ENCODE results near the gene NACC2. TPM values are rescaled to one million over a fixed set of nuclear protein-coding genes. Genes with fewer than 3 reads are reported as not detected.
A peak's percentile ranks its signal among the peaks of the same experiment; 100 is the strongest.

NACC2 gene
- total and polyA plus RNA-seq, 9 of the 15 experiments (the other 6 are each of a cell fraction or from before 2014, with no cell fraction given): 0.70 to 25.1 (median 5.6) TPM

DNA sequence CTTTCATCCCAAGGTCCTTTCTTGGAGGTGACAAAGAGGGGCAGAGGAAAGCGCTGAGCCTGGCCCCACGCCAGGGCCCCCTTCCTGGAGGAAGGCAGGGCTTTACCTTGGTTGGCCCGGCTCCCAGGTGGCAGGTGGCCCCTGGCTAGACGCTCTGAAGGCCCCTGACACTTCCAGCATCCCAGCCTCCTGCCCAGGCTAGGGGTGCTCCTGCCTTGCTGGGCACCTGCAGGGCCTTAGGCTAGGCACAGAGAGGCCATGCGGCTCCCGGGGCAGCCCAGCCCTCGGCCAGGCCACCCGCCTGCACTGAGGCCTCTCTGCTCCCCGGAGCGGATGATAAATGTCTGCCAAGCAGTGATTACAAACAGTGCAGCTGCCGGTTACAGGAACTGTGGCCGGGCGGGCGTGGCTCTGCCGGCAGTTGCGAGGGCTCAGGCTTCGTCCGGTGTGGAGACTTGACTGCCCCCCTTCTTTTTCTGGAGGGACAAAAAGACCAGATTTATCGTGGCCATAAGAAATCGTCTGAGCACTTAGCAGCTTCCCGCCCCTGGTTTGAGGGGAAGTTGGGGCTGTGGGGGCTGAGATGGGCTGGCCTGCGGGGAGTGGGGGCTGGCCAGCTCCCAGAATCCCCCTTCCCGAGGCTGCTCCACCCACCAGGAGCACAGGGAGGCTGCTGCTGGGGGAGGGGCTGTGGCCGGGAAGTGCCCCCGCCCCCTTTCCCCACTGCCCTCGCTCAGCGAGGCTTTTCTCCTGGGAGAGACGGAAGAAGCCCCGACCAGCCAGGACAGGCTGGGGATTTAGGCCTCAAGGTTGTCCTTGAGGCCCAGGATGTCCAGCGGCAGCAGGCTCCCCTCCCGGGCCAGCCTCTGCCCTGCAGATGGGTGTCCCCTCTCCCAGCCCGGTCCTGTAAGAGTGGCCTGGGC, 102.3 kb downstream of the NACC2 start (continued):
- TF ChIP-seq ZNF639 (CRISPR knock-in tag; conservative IDR thresholded peaks at IDR 0.05 in 1 of 2, IDR thresholded peaks at IDR 0.05 in 1 of 2) (peak in 1 of 2 experiments; percentile 80; a peak in 2 of 4 replicates), ATF1 (CRISPR knock-in tag; IDR thresholded peaks at IDR 0.05) (no peak), ATF1 (tag; IDR thresholded peaks at IDR 0.05) (peak; percentile 45), ZNF311 (CRISPR knock-in tag; IDR thresholded peaks at IDR 0.05) (no peak), ZNF217 (CRISPR knock-in tag; IDR thresholded peaks at IDR 0.05) (no peak), GABPB2 (CRISPR knock-in tag; conservative IDR thresholded peaks at IDR 0.05) (no peak), ZC3H8 (IDR thresholded peaks at IDR 0.05) (no peak), POLR2H (tag; IDR thresholded peaks at IDR 0.05; ENCODE audit: low read depth) (no peak), ZNF766 (CRISPR knock-in tag; conservative IDR thresholded peaks at IDR 0.05) (0 out of 2 replicates have a peak, but pooled peaks have one; percentile 31), FUS (optimal IDR thresholded peaks at IDR 0.05; ENCODE audit: low read depth, low read length) (no peak), SMARCA5 (IDR thresholded peaks at IDR 0.05) (peak; percentile 93), PYGO2 (tag; IDR thresholded peaks at IDR 0.05) (no peak), PRMT5 (CRISPR knock-in tag; IDR thresholded peaks at IDR 0.05) (no peak), KDM2B (CRISPR knock-in tag; IDR thresholded peaks at IDR 0.05) (0 out of 2 replicates have a peak, but pooled peaks have one; percentile 47), TCFL5 (CRISPR knock-in tag; conservative IDR thresholded peaks at IDR 0.05) (no peak), ZBTB7A (IDR thresholded peaks at IDR 0.05; ENCODE audit: borderline replicate concordance, control insufficient read depth, low read depth, low read length) (peak; percentile 64; the same call in 1 of the 2 replicates)
- TF ChIP-seq, protein P1, sequence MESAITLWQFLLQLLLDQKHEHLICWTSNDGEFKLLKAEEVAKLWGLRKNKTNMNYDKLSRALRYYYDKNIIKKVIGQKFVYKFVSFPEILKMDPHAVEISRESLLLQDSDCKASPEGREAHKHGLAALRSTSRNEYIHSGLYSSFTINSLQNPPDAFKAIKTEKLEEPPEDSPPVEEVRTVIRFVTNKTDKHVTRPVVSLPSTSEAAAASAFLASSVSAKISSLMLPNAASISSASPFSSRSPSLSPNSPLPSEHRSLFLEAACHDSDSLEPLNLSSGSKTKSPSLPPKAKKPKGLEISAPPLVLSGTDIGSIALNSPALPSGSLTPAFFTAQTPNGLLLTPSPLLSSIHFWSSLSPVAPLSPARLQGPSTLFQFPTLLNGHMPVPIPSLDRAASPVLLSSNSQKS (CRISPR knock-in tag; IDR thresholded peaks at IDR 0.05): no peak
- TF ChIP-seq, protein P2, sequence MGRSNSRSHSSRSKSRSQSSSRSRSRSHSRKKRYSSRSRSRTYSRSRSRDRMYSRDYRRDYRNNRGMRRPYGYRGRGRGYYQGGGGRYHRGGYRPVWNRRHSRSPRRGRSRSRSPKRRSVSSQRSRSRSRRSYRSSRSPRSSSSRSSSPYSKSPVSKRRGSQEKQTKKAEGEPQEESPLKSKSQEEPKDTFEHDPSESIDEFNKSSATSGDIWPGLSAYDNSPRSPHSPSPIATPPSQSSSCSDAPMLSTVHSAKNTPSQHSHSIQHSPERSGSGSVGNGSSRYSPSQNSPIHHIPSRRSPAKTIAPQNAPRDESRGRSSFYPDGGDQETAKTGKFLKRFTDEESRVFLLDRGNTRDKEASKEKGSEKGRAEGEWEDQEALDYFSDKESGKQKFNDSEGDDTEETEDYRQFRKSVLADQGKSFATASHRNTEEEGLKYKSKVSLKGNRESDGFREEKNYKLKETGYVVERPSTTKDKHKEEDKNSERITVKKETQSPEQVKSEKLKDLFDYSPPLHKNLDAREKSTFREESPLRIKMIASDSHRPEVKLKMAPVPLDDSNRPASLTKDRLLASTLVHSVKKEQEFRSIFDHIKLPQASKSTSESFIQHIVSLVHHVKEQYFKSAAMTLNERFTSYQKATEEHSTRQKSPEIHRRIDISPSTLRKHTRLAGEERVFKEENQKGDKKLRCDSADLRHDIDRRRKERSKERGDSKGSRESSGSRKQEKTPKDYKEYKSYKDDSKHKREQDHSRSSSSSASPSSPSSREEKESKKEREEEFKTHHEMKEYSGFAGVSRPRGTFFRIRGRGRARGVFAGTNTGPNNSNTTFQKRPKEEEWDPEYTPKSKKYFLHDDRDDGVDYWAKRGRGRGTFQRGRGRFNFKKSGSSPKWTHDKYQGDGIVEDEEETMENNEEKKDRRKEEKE (IDR thresholded peaks at IDR 0.05; ENCODE audit: borderline replicate concordance in 1 of 2, control insufficient read depth in 1 of 2, low read depth in 2 of 2, low read length in 1 of 2): no peak
- TF ChIP-seq, protein P3, sequence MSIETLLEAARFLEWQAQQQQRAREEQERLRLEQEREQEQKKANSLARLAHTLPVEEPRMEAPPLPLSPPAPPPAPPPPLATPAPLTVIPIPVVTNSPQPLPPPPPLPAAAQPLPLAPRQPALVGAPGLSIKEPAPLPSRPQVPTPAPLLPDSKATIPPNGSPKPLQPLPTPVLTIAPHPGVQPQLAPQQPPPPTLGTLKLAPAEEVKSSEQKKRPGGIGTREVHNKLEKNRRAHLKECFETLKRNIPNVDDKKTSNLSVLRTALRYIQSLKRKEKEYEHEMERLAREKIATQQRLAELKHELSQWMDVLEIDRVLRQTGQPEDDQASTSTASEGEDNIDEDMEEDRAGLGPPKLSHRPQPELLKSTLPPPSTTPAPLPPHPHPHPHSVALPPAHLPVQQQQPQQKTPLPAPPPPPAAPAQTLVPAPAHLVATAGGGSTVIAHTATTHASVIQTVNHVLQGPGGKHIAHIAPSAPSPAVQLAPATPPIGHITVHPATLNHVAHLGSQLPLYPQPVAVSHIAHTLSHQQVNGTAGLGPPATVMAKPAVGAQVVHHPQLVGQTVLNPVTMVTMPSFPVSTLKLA (conservative IDR thresholded peaks at IDR 0.05): peak in 1 of 2 experiments; percentile 63; a peak in 2 of 4 replicates

Data from K562 (cell line).